Measurements from ENCODE around the gene SIAH2.
A peak's percentile ranks its signal among the peaks of the same experiment; 100 is the strongest.

Gene SIAH2

GRCh38 chr3:150763122-150763840 lies at the start of gene SIAH2:
Gene SIAH2, minus strand, starts transcription at chr3:150763169. Its CDS starts 320 bp downstream, at chr3:150762849.
- Histone ChIP-seq H3K27me3 (ENCODE audit: insufficient read depth, poor library complexity, severe bottlenecking) (no peaks in the 10 kb centered on the region), H3K4me3 (ENCODE audit: severe bottlenecking) (peak within 1 kb of the TSS; percentile 86), H3K4me1 (ENCODE audit: insufficient read depth, poor library complexity, severe bottlenecking) (peaks cover 29% of the 10 kb centered on the region), H3K9me3 (ENCODE audit: severe bottlenecking) (no peaks in the 10 kb centered on the region), H3K36me3 (ENCODE audit: low read depth) (peaks cover 25% of the 10 kb centered on the region), H3K27ac (ENCODE audit: poor library complexity, severe bottlenecking) (peak within 1 kb of the TSS; percentile 81)
- no peak for TF ChIP-seq CTCF (IDR thresholded peaks at IDR 0.05; ENCODE audit: poor library complexity, severe bottlenecking)
- DNase-seq (ENCODE audit: low spot score) = peak; percentile 92
- peak; percentile 82 for ATAC-seq (ENCODE audit: low read depth)

- no peak for TF ChIP-seq CTCF (IDR thresholded peaks at IDR 0.05; ENCODE audit: poor library complexity, severe bottlenecking)
- Histone ChIP-seq H3K27ac (ENCODE audit: poor library complexity, severe bottlenecking) (no peak overlapping the region), H3K27me3 (ENCODE audit: insufficient read depth, poor library complexity, severe bottlenecking) (no peaks in the 10 kb centered on the region), H3K4me1 (ENCODE audit: insufficient read depth, poor library complexity, severe bottlenecking) (no peaks in the 10 kb centered on the region), H3K4me3 (ENCODE audit: severe bottlenecking) (no peak overlapping the region), H3K36me3 (ENCODE audit: low read depth) (no peaks in the 10 kb centered on the region), H3K9me3 (ENCODE audit: severe bottlenecking) (no peaks in the 10 kb centered on the region)
- DNase-seq (ENCODE audit: low spot score) (no peak), ATAC-seq (ENCODE audit: low read depth) (no peak)
These were observed 49.0 kb upstream of the SIAH2 start for GRCh38 chr3:150811984-150812383.

- Histone ChIP-seq H3K9me3 (ENCODE audit: severe bottlenecking) (no peaks in the 10 kb centered on the region), H3K27ac (ENCODE audit: poor library complexity, severe bottlenecking) (no peak overlapping the region), H3K36me3 (ENCODE audit: low read depth) (no peaks in the 10 kb centered on the region), H3K4me3 (ENCODE audit: severe bottlenecking) (no peak overlapping the region), H3K4me1 (ENCODE audit: insufficient read depth, poor library complexity, severe bottlenecking) (no peaks in the 10 kb centered on the region), H3K27me3 (ENCODE audit: insufficient read depth, poor library complexity, severe bottlenecking) (no peaks in the 10 kb centered on the region)
- DNase-seq (ENCODE audit: low spot score) (no peak), ATAC-seq (ENCODE audit: low read depth) (no peak)
- TF ChIP-seq CTCF (IDR thresholded peaks at IDR 0.05; ENCODE audit: poor library complexity, severe bottlenecking) = no peak
These were observed 47.7 kb upstream of the SIAH2 start for GRCh38 chr3:150810641-150811040.

GRCh38 chr3:150806185-150806835 lies 43.3 kb upstream of the SIAH2 start:
- no peak for TF ChIP-seq CTCF (IDR thresholded peaks at IDR 0.05; ENCODE audit: poor library complexity, severe bottlenecking)
- Histone ChIP-seq H3K4me1 (ENCODE audit: insufficient read depth, poor library complexity, severe bottlenecking) (no peaks in the 10 kb centered on the region), H3K27ac (ENCODE audit: poor library complexity, severe bottlenecking) (no peak overlapping the region), H3K4me3 (ENCODE audit: severe bottlenecking) (no peak overlapping the region), H3K9me3 (ENCODE audit: severe bottlenecking) (no peaks in the 10 kb centered on the region), H3K36me3 (ENCODE audit: low read depth) (no peaks in the 10 kb centered on the region), H3K27me3 (ENCODE audit: insufficient read depth, poor library complexity, severe bottlenecking) (no peaks in the 10 kb centered on the region)
- no peak for DNase-seq (ENCODE audit: low spot score)
- no peak for ATAC-seq (ENCODE audit: low read depth)

GRCh38 chr3:150805354-150805753 lies 42.4 kb upstream of the SIAH2 start:
- Histone ChIP-seq H3K4me1 (ENCODE audit: insufficient read depth, poor library complexity, severe bottlenecking) (no peaks in the 10 kb centered on the region), H3K27ac (ENCODE audit: poor library complexity, severe bottlenecking) (no peak overlapping the region), H3K27me3 (ENCODE audit: insufficient read depth, poor library complexity, severe bottlenecking) (no peaks in the 10 kb centered on the region), H3K36me3 (ENCODE audit: low read depth) (no peaks in the 10 kb centered on the region), H3K9me3 (ENCODE audit: severe bottlenecking) (no peaks in the 10 kb centered on the region), H3K4me3 (ENCODE audit: severe bottlenecking) (no peak overlapping the region)
- ATAC-seq (ENCODE audit: low read depth) (no peak), DNase-seq (ENCODE audit: low spot score) (no peak)
- no peak for TF ChIP-seq CTCF (IDR thresholded peaks at IDR 0.05; ENCODE audit: poor library complexity, severe bottlenecking)
